IMR-90 (cell line): Measurements from ENCODE around the gene GRIA3. TPM values are rescaled to one million over a fixed set of nuclear protein-coding genes. Genes with fewer than 3 reads are reported as not detected.

Experiments used
- ATAC-seq: fragments of 200-7000 bp; cut with Tn5 transposase; 2 replicates; pipeline ENCODE4 v1.9.1; 2020; ENCODE audit warnings: low read depth, mild to moderate bottlenecking, moderate library complexity
- BruUV-seq: library from RNA; stranded (reverse); fragments of 400-500 nt; replicated peaks from 2 replicates; lab custom pipeline; 2021; lab: Mats Ljungman, UMichigan
- CTCF ChIA-PET: fragments of 300-600 bp; formaldehyde crosslinking; extraction: SDS; loops from one replicate; lab custom pipeline; 2021; ENCODE audit warnings: antibody characterized with exemption; lab: Yijun Ruan, JAX
- POLR2A ChIA-PET: fragments of 300-600 bp; sonication (Branson Sonifier 250); formaldehyde crosslinking; loops from one replicate; lab custom pipeline; 2022; ENCODE audit warnings: antibody characterized with exemption; ENCODE audit not compliant: unreplicated experiment; lab: Charles Lee
- DNase-seq: peaks from one replicate; pipeline ENCODE4 v3.0.0; 2013
- H2AFZ ChIP-seq: replicated peaks from 2 replicates; pipeline ENCODE3; 2013; ENCODE audit warnings: low read length, mild to moderate bottlenecking; ENCODE audit not compliant: poor library complexity
- H2AK5ac ChIP-seq: 2 replicates; pipeline ENCODE4 v1.6.1; 2013; ENCODE audit warnings: low read depth, low read length, inconsistent platforms
- H2AK9ac ChIP-seq: replicated peaks from 2 replicates; pipeline ENCODE3; 2013; ENCODE audit warnings: mild to moderate bottlenecking, low read depth, low read length, moderate library complexity; ENCODE audit not compliant: poor library complexity
- H2BK120ac ChIP-seq: 2 replicates; pipeline ENCODE4 v1.6.1; 2013; ENCODE audit warnings: low read depth, low read length, inconsistent platforms
- H2BK15ac ChIP-seq: 3 replicates; pipeline ENCODE4 v1.6.1; 2013; ENCODE audit warnings: low read depth, low read length, inconsistent platforms
- H2BK20ac ChIP-seq: 2 replicates; pipeline ENCODE4 v1.6.1; 2013; ENCODE audit warnings: low read depth, mild to moderate bottlenecking, inconsistent platforms, low read length, moderate library complexity
- H2BK5ac ChIP-seq: 2 replicates; pipeline ENCODE4 v1.6.1; 2013; ENCODE audit warnings: mild to moderate bottlenecking, low read depth, low read length, inconsistent platforms; ENCODE audit not compliant: poor library complexity, severe bottlenecking
- H3K14ac ChIP-seq: replicated peaks from 2 replicates; pipeline ENCODE4 v1.6.1; 2013; ENCODE audit warnings: low read depth, low read length, inconsistent platforms
- H3K18ac ChIP-seq: 2 replicates; pipeline ENCODE4 v1.6.1; 2013; ENCODE audit warnings: low read depth, low read length, control low read depth
- H3K23ac ChIP-seq: 2 replicates; pipeline ENCODE4 v1.6.1; 2013; ENCODE audit warnings: low read depth, low read length, inconsistent platforms
- H3K27ac ChIP-seq: 2 replicates; pipeline ENCODE4 v1.5.1; 2013; ENCODE audit warnings: mild to moderate bottlenecking, control low read depth, low read length; ENCODE audit not compliant: insufficient read depth
- H3K27me3 ChIP-seq: 2 replicates; pipeline ENCODE4 v1.6.1; 2013; ENCODE audit warnings: low read length; ENCODE audit not compliant: control insufficient read depth, insufficient read depth
- H3K36me3 ChIP-seq: 2 replicates; pipeline ENCODE4 v1.6.1; 2013; ENCODE audit warnings: low read length, mixed read lengths; ENCODE audit not compliant: control insufficient read depth, insufficient read depth
- H3K4ac ChIP-seq: 2 replicates; pipeline ENCODE4 v1.6.1; 2013; ENCODE audit warnings: low read depth, low read length, inconsistent platforms
- H3K4me1 ChIP-seq: 2 replicates; pipeline ENCODE4 v1.6.1; 2013; ENCODE audit warnings: low read length, mixed read lengths; ENCODE audit not compliant: control insufficient read depth, insufficient read depth
- H3K4me2 ChIP-seq: 2 replicates; pipeline ENCODE4 v1.6.1; 2013; ENCODE audit warnings: low read depth, mild to moderate bottlenecking, control low read depth, low read length, moderate library complexity
- H3K4me3 ChIP-seq: 2 replicates; pipeline ENCODE4 v1.5.1; 2013; ENCODE audit warnings: low read depth, mild to moderate bottlenecking, control low read depth, low read length, moderate library complexity; ENCODE audit not compliant: insufficient read depth
- H3K56ac ChIP-seq: 2 replicates; pipeline ENCODE4 v1.6.1; 2013; ENCODE audit warnings: low read length, inconsistent platforms; ENCODE audit not compliant: insufficient read depth; ENCODE audit errors: extremely low read depth
- H3K79me1 ChIP-seq, 2 experiments: 2 replicates each; pipeline ENCODE4 v1.6.1; 2013; ENCODE audit warnings: low read length in 2 of 2, inconsistent platforms in 1 of 2, low read depth in 1 of 2
- H3K9ac ChIP-seq: 2 replicates; pipeline ENCODE4 v1.6.1; 2013; ENCODE audit warnings: low read depth, low read length, control low read depth
- H3K9me1 ChIP-seq: 2 replicates; pipeline ENCODE4 v1.6.1; 2013; ENCODE audit warnings: low read length, inconsistent platforms; ENCODE audit not compliant: insufficient read depth
- H3K9me3 ChIP-seq: 2 replicates; pipeline ENCODE4 v1.6.1; 2013; ENCODE audit warnings: low read length; ENCODE audit not compliant: control insufficient read depth, insufficient read depth
- H4K20me1 ChIP-seq: 2 replicates; pipeline ENCODE4 v1.6.1; 2013; ENCODE audit warnings: low read length, inconsistent platforms; ENCODE audit not compliant: insufficient read depth
- H4K5ac ChIP-seq: 2 replicates; pipeline ENCODE4 v1.6.1; 2013; ENCODE audit warnings: mild to moderate bottlenecking, low read depth, low read length, control low read depth
- H4K8ac ChIP-seq, 2 experiments: 2 replicates each; pipeline ENCODE4 v1.6.1; 2013; ENCODE audit warnings: low read depth in 2 of 2, low read length in 2 of 2, control low read depth in 1 of 2, inconsistent platforms in 1 of 2
- H4K91ac ChIP-seq: 2 replicates; pipeline ENCODE4 v1.6.1; 2013; ENCODE audit warnings: low read depth, low read length, inconsistent platforms; ENCODE audit not compliant: insufficient read depth
- BHLHE40 ChIP-seq: fragments of 150-350 bp; IDR thresholded peaks from 2 replicates; pipeline ENCODE4 v1.6.1; 2016; ENCODE audit warnings: mild to moderate bottlenecking, low read depth, low read length
- CEBPB ChIP-seq: IDR thresholded peaks from 2 replicates; pipeline ENCODE4 v1.6.1; 2012; ENCODE audit warnings: low read depth, low read length, improper control_type of control experiment
- CHD1 ChIP-seq: IDR thresholded peaks from 2 replicates; pipeline ENCODE4 v1.6.1; 2012; ENCODE audit warnings: low read depth, low read length, improper control_type of control experiment
- CTCF ChIP-seq: conservative IDR thresholded peaks from 2 replicates; pipeline ENCODE4 v1.5.1; 2012; ENCODE audit warnings: mild to moderate bottlenecking, low read depth, low read length, improper control_type of control experiment
- ELK1 ChIP-seq: fragments of 150-350 bp; IDR thresholded peaks from 2 replicates; pipeline ENCODE4 v1.6.1; 2016; ENCODE audit warnings: low read depth, mild to moderate bottlenecking, low read length, moderate library complexity, borderline replicate concordance
- FOS ChIP-seq: fragments of 150-350 bp; IDR thresholded peaks from 2 replicates; pipeline ENCODE4 v1.6.1; 2016; ENCODE audit warnings: low read depth, low read length
- MAFK ChIP-seq: IDR thresholded peaks from 2 replicates; pipeline ENCODE4 v1.6.1; 2012; ENCODE audit warnings: low read depth, low read length, improper control_type of control experiment
- MAZ ChIP-seq: IDR thresholded peaks from 2 replicates; pipeline ENCODE4 v1.6.1; 2012; ENCODE audit warnings: low read depth, mild to moderate bottlenecking, low read length, improper control_type of control experiment, moderate library complexity, borderline replicate concordance
- MXI1 ChIP-seq: IDR thresholded peaks from 2 replicates; pipeline ENCODE4 v1.6.1; 2012; ENCODE audit warnings: low read depth, mild to moderate bottlenecking, low read length, moderate library complexity, borderline replicate concordance
- NFE2L2 ChIP-seq: fragments of 150-350 bp; IDR thresholded peaks from 2 replicates; pipeline ENCODE4 v1.6.1; 2016; ENCODE audit warnings: low read depth, mild to moderate bottlenecking, low read length
- POLR2A ChIP-seq: IDR thresholded peaks from 2 replicates; pipeline ENCODE4 v1.6.1; 2012; ENCODE audit warnings: mild to moderate bottlenecking, low read depth, low read length
- RAD21 ChIP-seq: IDR thresholded peaks from 2 replicates; pipeline ENCODE4 v1.6.1; 2012; ENCODE audit warnings: low read length, improper control_type of control experiment
- RCOR1 ChIP-seq: IDR thresholded peaks from 2 replicates; pipeline ENCODE4 v1.6.1; 2012; ENCODE audit warnings: mild to moderate bottlenecking, low read length, improper control_type of control experiment; ENCODE audit not compliant: insufficient replicate concordance
- RFX5 ChIP-seq: IDR thresholded peaks from 2 replicates; pipeline ENCODE4 v1.8.0; 2012; ENCODE audit warnings: low read depth, mild to moderate bottlenecking, low read length, moderate library complexity
- SMC3 ChIP-seq: fragments of 150-350 bp; IDR thresholded peaks from 2 replicates; pipeline ENCODE4 v1.6.1; 2016; ENCODE audit warnings: low read depth, mild to moderate bottlenecking, antibody characterized with exemption, low read length, moderate library complexity
- USF2 ChIP-seq: fragments of 150-350 bp; IDR thresholded peaks from 2 replicates; pipeline ENCODE4 v1.6.1; 2017; ENCODE audit warnings: mild to moderate bottlenecking, antibody characterized with exemption, low read length, low read depth
- WGBS, 2 experiments: methylation state at CpG; one replicate each; pipeline versions ENCODE4 v1.1.5 to v1.1.7; 2013; ENCODE audit warnings: missing lambda C conversion rate in 2 of 2; ENCODE audit not compliant: insufficient read length in 1 of 2; ENCODE audit errors: extremely low coverage in 2 of 2; 5-methylcytosine and 5-hydroxymethylcytosine counted together
- dilution Hi-C: fragments of 300-500 bp; cut with HindIII; formaldehyde crosslinking; loops from one replicate; pipeline ENCODE4 v1.14.3; 2018; ENCODE audit warnings: low sequenced_read_pairs; ENCODE audit not compliant: unreplicated experiment
- in situ Hi-C: fragments of 300-500 bp; cut with MboI; formaldehyde crosslinking; loops from 3 replicates; pipeline ENCODE4 v1.14.3; 2019; ENCODE audit warnings: low sequenced_read_pairs, inconsistent platforms, mixed read lengths
- intact Hi-C: fragments of 100-400 bp; cut with micrococcal nuclease; formaldehyde crosslinking; loops from 2 replicates; pipeline ENCODE4 v1.10.0; 2022
- polyA plus RNA-seq, 3 experiments: library from polyadenylated mRNA; depleted of rRNA; stranded (reverse); fragments of >200 nt; gene quantifications; 2 replicates each; pipeline ENCODE4 v1.2.3, GENCODE V29; 2012; ENCODE audit warnings: low replicate concordance in 1 of 3
- total RNA-seq: library from RNA; depleted of rRNA; stranded (reverse); fragments of >200 nt; gene quantifications from 2 replicates; pipeline ENCODE4 v1.2.3, GENCODE V29; 2012

Gene GRIA3
- total and polyA plus RNA-seq, 2 of the 4 experiments (the other 2 are of a cell fraction), result not detected

GRCh38 chrX:123518791-123519190 lies 334.7 kb downstream of the GRIA3 start:
- dilution Hi-C loops, result no loop called here
- Histone ChIP-seq H2AK9ac (no peak overlapping the region), H3K36me3 (no peaks in the 10 kb centered on the region), H3K4me3 (no peak overlapping the region), H3K4ac (no peak overlapping the region), H2AFZ (no peak overlapping the region), H4K5ac (no peak overlapping the region), H4K8ac (no peak overlapping the region), H3K27me3 (no peaks in the 10 kb centered on the region), H3K4me1 (no peaks in the 10 kb centered on the region), H3K18ac (no peak overlapping the region), H3K9me1 (no peaks in the 10 kb centered on the region), H3K9me3 (no peaks in the 10 kb centered on the region), H3K23ac (no peak overlapping the region), H3K9ac (no peak overlapping the region), H2BK120ac (no peak overlapping the region), H2BK15ac (no peak overlapping the region), H2AK5ac (no peak overlapping the region), H3K14ac (no peak overlapping the region), H3K79me1 (no peaks in the 10 kb centered on the region), H3K27ac (no peak overlapping the region), H4K91ac (no peak overlapping the region), H3K56ac (no peak overlapping the region), H3K4me2 (no peak overlapping the region), H4K20me1 (no peaks in the 10 kb centered on the region), H2BK5ac (no peak overlapping the region), H2BK20ac (no peak overlapping the region)
- DNase-seq, result no peak
- ChIA-PET CTCF (no interaction called here), POLR2A (no interaction called here)
- intact Hi-C loops, result no loop called here
- ATAC-seq, result no peak
- WGBS, 2 experiments, result no CpG with 5 or more reads among the region's 2 CpGs
- TF ChIP-seq ELK1 (no peak), BHLHE40 (no peak), USF2 (no peak), NFE2L2 (no peak), CTCF (no peak), MXI1 (no peak), MAZ (no peak), FOS (no peak), RFX5 (no peak), RAD21 (no peak), SMC3 (no peak), RCOR1 (no peak), POLR2A (no peak), MAFK (no peak), CEBPB (no peak), CHD1 (no peak)
- in situ Hi-C loops, result no loop called here
- BruUV-seq, result no TSS peak
